Effector memory CD8-positive, alpha-beta T cell (primary cell): ENCODE data around the gene PCNX1.
A peak's percentile ranks its signal among the peaks of the same experiment; 100 is the strongest.
"Not testable (repeated sequence)": the region's sequence is repeated elsewhere in the genome, so short reads cannot be mapped to it uniquely, and the experiment has no call there.

ENCODE experiments used
- ATAC-seq: fragments of 150-1000 bp; cut with Tn5 transposase; replicated peaks from 2 replicates; pipeline ENCODE4 v1.10.0; 2021; ENCODE audit warnings: mild to moderate bottlenecking, moderate library complexity
- DNase-seq, 3 experiments: peaks; one replicate each; pipeline ENCODE4 v3.0.0; 2021
- H3K27ac Mint-ChIP-seq, 2 donors: one replicate each; pipeline ENCODE4 v1.8.0; 2022; ENCODE audit warnings: mild to moderate bottlenecking in 2 of 2, mixed read lengths in 2 of 2, moderate library complexity in 2 of 2
- H3K27me3 Mint-ChIP-seq, 2 donors: one replicate each; pipeline ENCODE4 v1.8.0; 2022; ENCODE audit warnings: mixed read lengths in 2 of 2
- H3K36me3 Mint-ChIP-seq: one replicate; pipeline ENCODE4 v1.8.0; 2022; ENCODE audit warnings: mild to moderate bottlenecking, moderate library complexity, mixed read lengths; ENCODE audit not compliant: insufficient read depth
- H3K4me1 Mint-ChIP-seq, 2 donors: one replicate each; pipeline ENCODE4 v1.8.0; 2022; ENCODE audit warnings: low read depth in 2 of 2, mixed read lengths in 2 of 2
- H3K4me3 Mint-ChIP-seq, 2 donors: one replicate each; pipeline ENCODE4 v1.8.0; 2022; ENCODE audit warnings: mild to moderate bottlenecking in 2 of 2, mixed read lengths in 2 of 2, moderate library complexity in 2 of 2
- H3K9me3 Mint-ChIP-seq, 2 donors: one replicate each; pipeline ENCODE4 v1.8.0; 2022; ENCODE audit warnings: mixed read lengths in 2 of 2

Gene PCNX1

DNA sequence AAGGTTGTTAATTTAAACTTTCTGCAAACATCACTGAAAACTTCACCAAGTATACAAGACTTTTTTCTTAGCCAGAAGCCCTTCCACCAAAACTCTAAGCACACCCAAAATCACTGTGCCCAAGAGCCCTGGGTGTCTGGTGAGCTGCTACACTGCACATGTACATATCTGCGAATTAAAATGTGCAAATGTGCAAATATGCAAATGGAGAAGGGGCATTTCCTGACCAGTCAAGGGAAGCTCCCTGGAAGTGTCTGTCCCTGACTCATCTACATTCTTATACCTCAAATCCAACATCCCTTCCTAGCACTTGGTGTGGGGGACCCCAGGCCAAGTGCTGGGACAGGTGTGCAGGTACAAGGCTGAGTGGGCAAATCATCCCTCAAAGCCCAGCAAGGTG is 123.7 kb downstream of the PCNX1 start:
- no peak for ATAC-seq
- peaks cover 3 to 4% of the 10 kb centered on the region in 2 donors for H3K4me1 Mint-ChIP-seq

DNA sequence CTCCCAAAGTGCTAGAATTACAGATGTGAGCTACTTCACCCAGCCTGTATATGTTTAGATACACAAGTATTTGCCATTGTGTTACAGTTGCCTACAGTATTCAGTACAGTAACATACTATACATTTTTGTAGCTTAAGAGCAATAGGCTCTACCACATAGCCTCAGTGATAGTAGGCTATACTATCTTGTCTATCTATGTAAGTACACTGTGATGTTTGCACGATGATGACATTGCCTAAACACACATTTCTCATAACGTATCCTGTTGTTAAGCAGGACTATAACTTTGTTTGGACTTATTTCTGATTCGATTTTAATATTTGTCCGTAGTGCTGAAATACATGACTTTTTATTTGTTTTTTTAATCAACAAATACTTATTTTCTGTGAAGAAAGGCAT is 129.2 kb downstream of the PCNX1 start:
- Mint-ChIP-seq H3K9me3 (peaks cover 2 to 10% of the 10 kb centered on the region in 2 donors), H3K4me1 (peaks cover 0 to 3% of the 10 kb centered on the region in 2 donors), H3K27ac (no peak overlapping the region), H3K4me3 (no peak overlapping the region), H3K36me3 (peaks cover 46% of the 10 kb centered on the region), H3K27me3 (no peaks in the 10 kb centered on the region)
- ATAC-seq (no peak), DNase-seq (no peak)

More for the DNA sequence above, 123.7 kb downstream of the PCNX1 start:
- Mint-ChIP-seq H3K27ac (no peak overlapping the region), H3K4me3 (no peak overlapping the region), H3K36me3 (peaks cover 53% of the 10 kb centered on the region), H3K27me3 (no peaks in the 10 kb centered on the region), H3K9me3 (no peaks in the 10 kb centered on the region)
- DNase-seq = no peak

DNA sequence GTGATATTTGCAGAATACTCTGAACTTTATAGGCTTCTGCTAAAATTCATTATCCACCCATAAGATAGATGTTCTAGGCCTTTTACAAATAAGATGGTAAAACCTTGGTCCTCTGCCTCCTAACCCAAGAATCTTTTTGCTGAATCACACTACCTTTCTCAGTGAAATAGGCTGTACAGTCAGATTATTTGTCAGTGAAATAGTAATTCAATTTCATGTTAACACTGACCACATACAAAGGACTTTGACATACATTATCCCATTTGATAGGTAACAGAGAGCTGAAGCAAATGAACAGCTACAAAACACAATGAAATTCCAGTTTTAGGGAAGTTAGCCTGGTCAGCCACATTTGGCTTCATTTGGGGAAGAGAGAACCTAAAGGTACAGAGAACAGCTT is 141.1 kb downstream of the PCNX1 start:
- no peaks in the 10 kb centered on the region for H3K27me3 Mint-ChIP-seq
- DNase-seq = no peak
- H3K4me3 Mint-ChIP-seq = no peak overlapping the region
- ATAC-seq = no peak
- peaks cover 53% of the 10 kb centered on the region for H3K36me3 Mint-ChIP-seq
- H3K27ac Mint-ChIP-seq = no peak overlapping the region
- no peaks in the 10 kb centered on the region for H3K9me3 Mint-ChIP-seq
- peaks cover 11 to 12% of the 10 kb centered on the region in 2 donors for H3K4me1 Mint-ChIP-seq

DNA sequence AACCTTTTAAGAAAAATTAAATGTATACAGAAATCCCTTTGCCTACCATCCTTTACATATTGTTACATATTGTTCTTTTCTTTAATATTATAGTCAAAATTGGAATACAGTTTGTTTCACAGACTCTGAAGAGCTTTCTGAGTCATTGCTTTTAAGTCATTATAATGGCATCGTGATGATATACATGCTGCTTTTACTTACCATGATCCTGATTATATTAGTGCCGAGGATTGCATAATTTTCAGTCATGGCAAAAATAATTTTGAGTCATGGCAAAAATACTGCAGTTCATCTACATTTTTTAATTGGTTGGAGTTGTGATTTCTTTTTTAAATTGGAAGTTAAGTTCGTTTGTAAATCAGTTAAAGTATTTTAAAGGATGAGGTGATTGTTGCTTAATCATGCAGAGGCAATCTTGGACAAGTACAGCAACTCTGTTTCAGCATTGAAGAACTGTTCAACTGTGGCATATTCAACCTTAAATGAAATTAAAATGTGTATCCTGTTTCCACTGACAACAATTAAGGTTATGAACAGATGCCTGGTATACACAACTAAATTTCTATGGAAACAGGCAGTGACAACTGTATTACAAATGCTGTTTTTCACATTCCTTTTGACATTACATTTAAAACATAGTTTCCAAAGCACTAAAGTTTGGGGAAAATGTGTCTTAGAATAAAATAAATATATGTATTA is 142.3 kb downstream of the PCNX1 start:
- no peak for ATAC-seq
- peaks cover 5% of the 10 kb centered on the region in 2 donors for H3K4me1 Mint-ChIP-seq
- DNase-seq = no peak
- no peak overlapping the region for H3K27ac Mint-ChIP-seq
- no peaks in the 10 kb centered on the region for H3K27me3 Mint-ChIP-seq
- no peaks in the 10 kb centered on the region for H3K9me3 Mint-ChIP-seq
- H3K4me3 Mint-ChIP-seq = no peak overlapping the region
- peaks cover 53% of the 10 kb centered on the region for H3K36me3 Mint-ChIP-seq

DNA sequence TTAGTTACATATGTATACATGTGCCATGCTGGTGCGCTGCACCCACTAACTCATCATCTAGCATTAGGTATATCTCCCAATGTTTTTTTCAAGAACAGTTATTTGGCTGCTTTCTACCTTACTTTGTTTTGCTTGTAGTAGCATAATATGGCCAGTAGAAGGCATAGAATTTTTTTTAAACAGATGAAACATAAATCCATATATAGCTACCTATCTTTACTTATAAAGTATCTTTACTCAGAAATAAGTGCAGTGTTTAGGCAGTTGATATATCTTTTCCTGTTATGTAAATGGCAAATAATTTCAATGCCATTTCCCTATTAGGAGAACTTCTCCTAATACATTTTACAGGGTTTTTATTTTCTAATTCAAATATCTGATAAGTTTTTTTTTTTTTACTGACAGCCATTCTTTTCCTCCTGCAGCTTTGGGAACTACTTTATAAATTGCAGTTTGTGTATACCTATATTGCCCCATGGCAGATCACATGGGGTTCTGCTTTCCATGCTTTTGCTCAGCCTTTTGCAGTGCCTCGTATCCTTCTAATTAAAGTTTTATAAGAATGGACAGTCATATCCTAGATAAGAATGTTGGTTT is 143.1 kb downstream of the PCNX1 start:
- Mint-ChIP-seq H3K4me1 (peaks cover 3 to 5% of the 10 kb centered on the region in 2 donors), H3K27me3 (no peaks in the 10 kb centered on the region), H3K36me3 (peaks cover 60% of the 10 kb centered on the region), H3K4me3 (no peak overlapping the region), H3K27ac (peak overlapping the region in 1 of 2 donors; percentile 41), H3K9me3 (no peaks in the 10 kb centered on the region)
- peak; percentile 49 for ATAC-seq
- DNase-seq = no peak

DNA sequence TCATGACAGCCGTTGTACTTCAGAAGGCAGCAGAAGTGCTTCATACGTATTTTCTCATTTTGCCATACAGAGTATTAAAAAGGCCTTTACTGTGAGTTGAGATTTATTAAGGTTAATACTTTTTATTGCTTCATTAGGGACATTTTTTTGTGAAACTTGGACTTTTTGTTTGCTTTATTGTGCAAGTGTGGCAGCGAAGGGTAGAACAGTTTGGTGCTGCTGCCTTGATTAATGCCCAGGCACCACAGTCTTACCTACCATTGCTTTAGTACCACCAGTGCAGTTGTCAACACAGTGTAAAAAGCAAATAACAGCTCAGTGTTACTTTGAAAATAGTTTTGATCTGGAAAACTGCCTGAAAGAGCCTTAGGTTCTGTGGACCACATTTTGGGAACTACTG is 147.4 kb downstream of the PCNX1 start:
- Mint-ChIP-seq H3K27ac (no peak overlapping the region), H3K36me3 (peaks cover 75% of the 10 kb centered on the region), H3K4me3 (no peak overlapping the region), H3K27me3 (no peaks in the 10 kb centered on the region), H3K9me3 (no peaks in the 10 kb centered on the region), H3K4me1 (peaks cover 0 to under 1% of the 10 kb centered on the region in 2 donors)
- DNase-seq = no peak
- no peak for ATAC-seq

DNA sequence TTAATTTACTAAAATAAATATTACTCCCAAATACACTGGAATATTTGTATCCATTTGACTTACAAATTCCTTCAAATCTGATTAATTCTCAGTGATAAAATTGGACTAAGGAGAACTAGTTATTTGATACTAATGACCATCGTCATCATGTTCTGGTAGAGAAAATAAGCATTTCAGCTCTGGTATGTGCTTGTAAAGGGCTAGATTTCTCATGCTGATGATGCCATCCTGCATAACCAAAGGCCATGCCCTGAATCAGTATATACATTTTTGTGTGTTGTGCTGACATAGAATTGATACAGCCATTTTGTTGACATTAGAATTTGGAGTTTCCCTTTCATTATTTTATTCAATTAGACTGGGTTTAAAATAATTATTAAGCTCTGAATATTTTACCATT is 148.9 kb downstream of the PCNX1 start:
- Mint-ChIP-seq H3K9me3 (no peaks in the 10 kb centered on the region), H3K27ac (no peak overlapping the region), H3K4me1 (peaks cover 0 to 4% of the 10 kb centered on the region in 2 donors), H3K27me3 (no peaks in the 10 kb centered on the region), H3K36me3 (peaks cover 77% of the 10 kb centered on the region), H3K4me3 (no peak overlapping the region)
- ATAC-seq (no peak), DNase-seq (no peak)

DNA sequence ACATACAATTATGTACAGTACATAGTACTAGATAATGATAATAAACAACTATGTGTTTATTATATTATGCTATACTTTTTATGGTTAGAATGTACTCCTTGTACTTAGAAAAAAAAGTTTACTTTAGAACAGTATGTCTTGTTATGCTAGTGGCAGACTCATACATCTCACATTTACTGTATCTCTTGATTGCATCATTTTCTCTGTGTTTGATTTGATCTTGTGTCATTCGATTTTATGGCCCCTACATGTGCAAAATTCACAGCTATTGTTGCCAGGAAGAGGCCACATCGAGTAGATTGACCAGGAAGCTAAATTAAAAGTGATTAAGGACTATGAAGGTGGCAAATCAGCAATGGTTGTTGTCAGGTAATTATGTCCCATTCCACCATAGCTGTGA is 153.0 kb downstream of the PCNX1 start:
- peaks cover 73% of the 10 kb centered on the region for H3K36me3 Mint-ChIP-seq

DNA sequence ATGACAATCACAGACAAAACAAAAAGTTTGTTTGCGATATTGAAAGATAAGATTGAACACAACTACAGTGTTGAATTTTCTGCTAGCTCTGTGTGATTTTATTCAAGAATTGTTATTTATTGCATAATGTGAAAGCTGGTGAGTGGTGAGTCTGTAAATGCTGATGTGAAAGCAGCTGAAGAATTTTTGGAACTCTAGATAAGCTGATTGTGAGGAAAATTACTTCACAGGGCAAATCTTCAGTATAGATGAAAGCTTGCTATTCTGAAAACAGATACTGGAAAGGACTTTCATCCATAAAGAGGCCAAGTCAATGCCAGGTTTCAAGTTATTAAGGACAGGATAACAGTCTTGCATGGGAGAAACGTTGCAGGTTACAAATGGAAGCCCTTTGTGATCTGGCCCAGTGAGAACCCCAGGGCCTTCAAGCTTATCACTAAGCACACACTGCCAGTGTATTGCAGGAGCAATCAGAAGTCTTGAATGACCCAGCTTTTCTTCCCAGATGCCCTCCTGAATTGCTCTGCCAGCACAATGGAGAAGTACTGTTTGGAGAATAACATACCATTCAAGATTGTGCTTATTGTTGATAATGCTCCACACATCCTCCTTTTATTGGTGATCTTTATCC is 153.7 kb downstream of the PCNX1 start:
- H3K4me3 Mint-ChIP-seq = no peak overlapping the region
- H3K27me3 Mint-ChIP-seq = no peaks in the 10 kb centered on the region
- no peak for DNase-seq
- no peak overlapping the region for H3K27ac Mint-ChIP-seq
- peaks cover 0 to 1% of the 10 kb centered on the region in 2 donors for H3K9me3 Mint-ChIP-seq
- ATAC-seq = no peak
- peaks cover 4 to 13% of the 10 kb centered on the region in 2 donors for H3K4me1 Mint-ChIP-seq
- peaks cover 72% of the 10 kb centered on the region for H3K36me3 Mint-ChIP-seq

More for the DNA sequence above, 153.0 kb downstream of the PCNX1 start:
- DNase-seq = no peak
- H3K9me3 Mint-ChIP-seq = no peaks in the 10 kb centered on the region
- ATAC-seq = no peak
- peak overlapping the region in 1 of 2 donors; percentile 64 for H3K27ac Mint-ChIP-seq
- H3K27me3 Mint-ChIP-seq = no peaks in the 10 kb centered on the region
- H3K4me3 Mint-ChIP-seq = no peak overlapping the region
- peaks cover 4 to 9% of the 10 kb centered on the region in 2 donors for H3K4me1 Mint-ChIP-seq

DNA sequence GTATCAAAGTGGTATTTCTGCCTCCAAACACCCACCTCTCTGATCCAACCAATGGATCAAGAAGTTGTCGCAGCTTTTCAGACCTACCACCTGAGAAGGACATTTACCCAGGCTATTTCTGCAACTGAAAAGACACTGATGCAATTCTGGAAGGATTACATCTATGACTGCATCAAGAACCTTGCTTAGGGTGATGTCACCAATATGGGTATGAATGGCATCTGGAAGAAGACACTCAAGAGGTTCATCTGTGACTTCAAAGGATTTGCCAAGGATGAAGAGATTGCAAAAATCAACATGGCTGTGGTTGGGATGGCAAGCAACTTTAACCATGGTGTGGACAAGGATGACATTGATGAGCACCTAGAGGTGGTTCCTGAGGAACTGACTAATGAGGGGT is 154.2 kb downstream of the PCNX1 start:
- H3K4me1 Mint-ChIP-seq = peaks cover 8 to 19% of the 10 kb centered on the region in 2 donors
- H3K9me3 Mint-ChIP-seq = peaks cover 0 to 1% of the 10 kb centered on the region in 2 donors
- no peaks in the 10 kb centered on the region for H3K27me3 Mint-ChIP-seq
- DNase-seq (no peak), ATAC-seq (no peak)
- H3K36me3 Mint-ChIP-seq = peaks cover 73% of the 10 kb centered on the region
- H3K4me3 Mint-ChIP-seq = no peak overlapping the region
- peak overlapping the region; percentile 26 to 39 for H3K27ac Mint-ChIP-seq

DNA sequence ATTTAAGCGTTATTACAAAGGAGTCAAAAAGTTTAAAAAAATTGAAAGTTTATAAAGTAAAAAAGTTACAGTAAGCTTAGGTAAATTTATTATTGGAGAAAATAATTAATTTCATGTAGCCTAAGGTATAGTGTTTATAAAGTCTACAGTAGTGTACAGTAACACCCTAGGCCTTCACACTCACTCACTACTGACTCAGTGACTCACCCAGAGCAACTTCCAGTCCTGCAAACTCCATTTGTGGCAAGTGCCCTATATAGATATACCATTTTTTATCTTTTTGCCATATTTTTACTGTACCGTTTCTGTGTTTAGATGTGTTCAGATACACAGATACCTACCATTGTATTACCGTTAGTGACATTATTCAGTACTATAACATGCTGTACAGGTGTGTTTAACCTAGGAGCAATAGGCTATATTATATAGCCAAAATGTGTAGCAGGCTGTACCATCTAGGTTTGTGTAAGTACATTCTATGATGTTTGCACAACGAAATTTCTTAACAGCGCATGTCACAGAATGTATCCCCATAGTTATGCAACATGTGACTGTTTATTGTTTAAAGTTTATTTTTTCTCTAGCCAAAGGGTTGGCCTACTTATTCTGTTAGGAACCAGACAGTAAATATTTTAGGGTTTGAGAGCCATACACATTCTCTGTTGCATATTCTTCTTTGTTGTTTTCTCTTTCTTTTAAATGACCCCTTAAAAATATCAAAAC is 155.5 kb downstream of the PCNX1 start:
- H3K4me3 Mint-ChIP-seq = no peak overlapping the region
- peak overlapping the region; percentile 41 to 56 for H3K27ac Mint-ChIP-seq
- DNase-seq (no peak), ATAC-seq (no peak)
- H3K4me1 Mint-ChIP-seq = peaks cover 15 to 28% of the 10 kb centered on the region in 2 donors
- no peaks in the 10 kb centered on the region for H3K27me3 Mint-ChIP-seq
- H3K36me3 Mint-ChIP-seq = peaks cover 64% of the 10 kb centered on the region
- H3K9me3 Mint-ChIP-seq = peaks cover 0 to 1% of the 10 kb centered on the region in 2 donors

DNA sequence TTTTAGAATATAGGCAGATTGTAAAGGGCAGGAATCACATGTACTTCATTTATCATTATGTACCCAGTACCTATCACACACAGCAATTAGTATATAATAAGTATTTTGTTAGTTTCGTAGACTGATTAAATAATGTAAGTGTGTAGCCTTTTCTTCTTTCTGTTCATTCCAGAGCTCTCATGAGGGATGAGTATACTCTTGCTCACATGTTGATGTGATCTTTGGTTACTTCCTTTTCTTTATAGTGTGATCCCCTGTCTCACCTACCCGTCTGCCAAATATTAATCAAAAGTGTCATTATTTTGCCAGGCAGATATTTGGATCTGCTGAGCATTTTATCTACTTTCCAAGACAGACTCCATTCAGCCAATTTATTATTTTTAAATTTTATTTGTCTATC is 156.1 kb downstream of the PCNX1 start:
- DNase-seq (no peak), ATAC-seq (no peak)
- Mint-ChIP-seq H3K4me1 (peaks cover 15 to 28% of the 10 kb centered on the region in 2 donors), H3K27me3 (no peaks in the 10 kb centered on the region), H3K36me3 (peaks cover 62% of the 10 kb centered on the region), H3K4me3 (no peak overlapping the region), H3K9me3 (peaks cover 0 to 1% of the 10 kb centered on the region in 2 donors), H3K27ac (peak overlapping the region; percentile 41 to 56)

DNA sequence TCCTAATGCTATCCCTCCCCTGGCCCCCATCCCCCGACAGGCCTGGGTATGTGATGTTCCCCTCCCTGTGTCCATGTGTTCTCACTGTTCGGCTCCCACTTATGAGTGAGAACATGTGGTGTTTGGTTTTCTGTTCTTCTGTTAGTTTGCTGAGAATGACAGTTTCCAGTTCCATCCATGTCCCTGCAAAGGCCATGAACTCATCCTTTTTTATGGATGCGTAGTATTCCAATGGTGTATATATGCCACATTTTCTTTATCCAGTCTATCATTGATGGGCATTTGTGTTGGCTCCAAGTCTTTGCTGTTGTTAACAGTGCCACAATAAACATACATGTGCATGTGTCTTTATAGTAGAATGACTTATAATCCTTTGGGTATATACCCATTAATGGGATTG is 157.5 kb downstream of the PCNX1 start:
- not testable (repeated sequence) for DNase-seq, H3K27ac Mint-ChIP-seq, ATAC-seq, H3K27me3 Mint-ChIP-seq, H3K9me3 Mint-ChIP-seq, H3K4me3 Mint-ChIP-seq
- H3K4me1 Mint-ChIP-seq = peaks cover 13 to 30% of the 10 kb centered on the region in 2 donors
- H3K36me3 Mint-ChIP-seq = peaks cover 49% of the 10 kb centered on the region
